K562 (cell line): ENCODE results near the gene ANKRD23. TPM values are rescaled to one million over a fixed set of nuclear protein-coding genes. Genes with fewer than 3 reads are reported as not detected.

Source experiments
- CREB3 ChIP-seq: fragments of 450-650 bp; conservative IDR thresholded peaks from 2 replicates; pipeline ENCODE4 v1.6.1; 2016; ENCODE audit warnings: missing genetic modification characterization, low read depth, mild to moderate bottlenecking, missing compliant biosample characterization, moderate library complexity
- CTBP1 ChIP-seq: fragments of 450-650 bp; IDR thresholded peaks from 2 replicates; pipeline ENCODE4 v1.6.1; 2016; ENCODE audit warnings: borderline replicate concordance
- E2F6 ChIP-seq, 2 experiments: IDR thresholded peaks; 2 replicates each; pipeline ENCODE4 v1.6.1; 2011; ENCODE audit warnings: borderline replicate concordance in 1 of 2, control low read depth in 1 of 2, low read depth in 1 of 2, low read length in 1 of 2, mild to moderate bottlenecking in 1 of 2, mixed read lengths in 1 of 2, moderate library complexity in 1 of 2; ENCODE audit not compliant: insufficient read depth in 1 of 2, insufficient read length in 1 of 2, poor library complexity in 1 of 2, severe bottlenecking in 1 of 2; ENCODE audit errors: extremely low read depth in 1 of 2
- EHMT2 ChIP-seq: fragments of 450-650 bp; IDR thresholded peaks from 2 replicates; pipeline ENCODE4 v1.6.1; 2018; ENCODE audit warnings: antibody characterized with exemption
- ETV6 ChIP-seq, 3 experiments: fragments of 150-350 bp in 1 of 3; sonication (generic) in 1 of 3; formaldehyde crosslinking in 1 of 3; IDR thresholded peaks; 2 replicates each; pipeline versions ENCODE4 v1.6.1 to v1.8.0; 2014 to 2022; ENCODE audit warnings: borderline replicate concordance in 2 of 3, low read depth in 2 of 3, antibody characterized with exemption in 1 of 3, low read length in 1 of 3, mild to moderate bottlenecking in 1 of 3, missing genetic modification reagents in 1 of 3
- MAFF ChIP-seq: IDR thresholded peaks from 2 replicates; pipeline ENCODE4 v1.6.1; 2012; ENCODE audit warnings: low read length, improper control_type of control experiment
- MAFK ChIP-seq: IDR thresholded peaks from 2 replicates; pipeline ENCODE4 v1.6.1; 2011; ENCODE audit warnings: low read length, improper control_type of control experiment
- MITF ChIP-seq: IDR thresholded peaks from 2 replicates; pipeline ENCODE4 v1.6.1; 2014; ENCODE audit warnings: antibody characterized with exemption
- NFE2 ChIP-seq: IDR thresholded peaks from 2 replicates; pipeline ENCODE4 v1.6.1; 2014; ENCODE audit warnings: antibody characterized with exemption, low read depth
- PREB ChIP-seq: sonication (generic); formaldehyde crosslinking; IDR thresholded peaks from 2 replicates; pipeline ENCODE4 v1.8.1; 2023; ENCODE audit warnings: mild to moderate bottlenecking, missing genetic modification reagents
- RB1 ChIP-seq: fragments of 450-650 bp; IDR thresholded peaks from 2 replicates; pipeline ENCODE4 v1.6.1; 2017; ENCODE audit warnings: low read depth, mild to moderate bottlenecking
- SP1 ChIP-seq: sonication (generic); formaldehyde crosslinking; IDR thresholded peaks from 2 replicates; pipeline ENCODE4 v1.8.1; 2022; ENCODE audit warnings: mild to moderate bottlenecking, missing genetic modification reagents
- SP2 ChIP-seq: IDR thresholded peaks from 2 replicates; pipeline ENCODE4 v1.6.1; 2011; ENCODE audit warnings: mild to moderate bottlenecking, low read depth, low read length, moderate library complexity; ENCODE audit not compliant: poor library complexity, severe bottlenecking; ENCODE audit errors: extremely low read depth
- ZC3H4 ChIP-seq: sonication (generic); formaldehyde crosslinking; IDR thresholded peaks from 2 replicates; pipeline ENCODE4 v1.9.0; 2021; ENCODE audit warnings: missing genetic modification reagents, borderline replicate concordance
- ZNF23 ChIP-seq: fragments of 250-450 bp; sonication (Bioruptor Pico); IDR thresholded peaks from 2 replicates; pipeline ENCODE4 v1.4.0; 2020; ENCODE audit warnings: mild to moderate bottlenecking
- ZNF280A ChIP-seq: fragments of 450-650 bp; IDR thresholded peaks from 2 replicates; pipeline ENCODE4 v1.6.1; 2018; ENCODE audit warnings: mild to moderate bottlenecking, low read depth; ENCODE audit not compliant: partially characterized antibody
- ZNF282 ChIP-seq: sonication (generic); formaldehyde crosslinking; IDR thresholded peaks from 2 replicates; pipeline ENCODE4 v1.8.1; 2023; ENCODE audit warnings: missing genetic modification reagents
- ZNF316 ChIP-seq: fragments of 450-650 bp; IDR thresholded peaks from 2 replicates; pipeline ENCODE4 v1.6.1; 2016
- ZNF324 ChIP-seq: fragments of 250-450 bp; sonication (Bioruptor Pico); IDR thresholded peaks from 2 replicates; pipeline ENCODE4 v1.4.0; 2020; ENCODE audit warnings: mild to moderate bottlenecking
- ZNF76 ChIP-seq: fragments of 250-450 bp; sonication (Bioruptor Pico); IDR thresholded peaks from 2 replicates; pipeline ENCODE4 v1.4.0; 2020; ENCODE audit warnings: mild to moderate bottlenecking, moderate library complexity, borderline replicate concordance
- polyA plus RNA-seq, 8 experiments: library from polyadenylated mRNA; depleted of rRNA in 4 of 8; stranded (reverse) in 5 of 8; unstranded in 3 of 8; fragments of >200 nt; fragmentation: Nextera tagmentation in 2 of 8; fragmentation: Illumina TruSeq in 1 of 8; extraction: Ambion mirVana in 2 of 8; extraction: Trizol in 1 of 8; gene quantifications; 2 replicates each; pipeline versions ENCODE4 v1.2.1 to v1.2.3, GENCODE V29; 2011 to 2014; ENCODE audit warnings: inconsistent platforms in 1 of 8, missing spikeins in 1 of 8
- total RNA-seq, 7 experiments: library from RNA; depleted of rRNA in 6 of 7; stranded (reverse); fragments of >200 nt in 6 of 7; fragmentation: Illumina TruSeq in 2 of 7; extraction: Trizol in 2 of 7; gene quantifications; 2 replicates each; pipeline versions ENCODE4 v1.2.1 to v1.2.3, GENCODE V29; 2011 to 2021; ENCODE audit warnings: low replicate concordance in 1 of 7

ANKRD23 gene
- total and polyA plus RNA-seq, 9 of the 15 experiments (the other 6 are each of a cell fraction or from before 2014, with no cell fraction given) = 0.32 to 4.8 (median 2.8) TPM

- TF ChIP-seq ETV6 (IDR thresholded peaks at IDR 0.05; ENCODE audit: borderline replicate concordance in 1 of 2, low read depth in 2 of 2, low read length in 1 of 2) (no peak), ETV6 (CRISPR knock-in tag; IDR thresholded peaks at IDR 0.05; ENCODE audit: borderline replicate concordance) (0 out of 2 replicates have a peak, but pooled peaks have one; percentile 25), MAFK (peak; percentile 50), ZNF280A (no peak), E2F6 (IDR thresholded peaks at IDR 0.05; ENCODE audit: borderline replicate concordance in 1 of 2, extremely low read depth in 1 of 2, insufficient read depth in 1 of 2, insufficient read length in 1 of 2, low read depth in 1 of 2, low read length in 1 of 2, poor library complexity in 1 of 2, severe bottlenecking in 1 of 2) (peak; percentile 91 to 92), CREB3 (tag) (0 out of 2 replicates have a peak, but pooled peaks have one; percentile 44), ZNF316 (peak; percentile 91), MAFF (peak; percentile 57; the same call in 1 of the 2 replicates), ZC3H4 (CRISPR knock-in tag) (peak; percentile 20; the same call in 1 of the 2 replicates), MITF (no peak), ZNF76 (CRISPR knock-in tag) (no peak), ZNF23 (no peak), EHMT2 (no peak), PREB (0 out of 2 replicates have a peak, but pooled peaks have one; percentile 14), NFE2 (peak; percentile 89), ZNF282 (CRISPR knock-in tag) (0 out of 2 replicates have a peak, but pooled peaks have one; percentile 19), CTBP1 (peak; percentile 16; the same call in 1 of the 2 replicates), SP2 (no peak), SP1 (CRISPR knock-in tag) (no peak), RB1 (peak; percentile 36; the same call in 1 of the 2 replicates), ZNF324 (no peak)
Observed at GRCh38 chr2:96856776-96857666, 13.2 kb upstream of the ANKRD23 start (continued).
